Body of pancreas (tissue), 4 donors: ENCODE data around the gene FNDC3B.

Experiments
- CTCF ChIP-seq, 7 experiments: fragments of 450-650 bp in 4 of 7; fragments of 200-600 bp in 3 of 7; sonication (generic) in 3 of 7; IDR thresholded peaks; one replicate each; pipeline ENCODE4 v1.5.1; 2016 to 2019; ENCODE audit warnings: antibody characterized with exemption in 7 of 7
- POLR2A ChIP-seq, 3 donors: fragments of 450-650 bp; IDR thresholded peaks; one replicate each; pipeline ENCODE4 v1.6.1; 2016; ENCODE audit warnings: antibody characterized with exemption in 3 of 3, mild to moderate bottlenecking in 2 of 3

GRCh38 chr3:172082269-172082668, 42.9 kb downstream of the FNDC3B start:
- no peak for TF ChIP-seq CTCF (IDR thresholded peaks at IDR 0.05)
- TF ChIP-seq POLR2A (IDR thresholded peaks at IDR 0.05): no peak
